ENCODE measurements around the gene IDH3B. TPM values are rescaled to one million over a fixed set of nuclear protein-coding genes. Genes with fewer than 3 reads are reported as not detected.

Gene IDH3B
- total and polyA plus RNA-seq, 2 of the 13 experiments (the other 11 are each of a cell fraction or from before 2014, with no cell fraction given), result 215 to 254 TPM

DNA sequence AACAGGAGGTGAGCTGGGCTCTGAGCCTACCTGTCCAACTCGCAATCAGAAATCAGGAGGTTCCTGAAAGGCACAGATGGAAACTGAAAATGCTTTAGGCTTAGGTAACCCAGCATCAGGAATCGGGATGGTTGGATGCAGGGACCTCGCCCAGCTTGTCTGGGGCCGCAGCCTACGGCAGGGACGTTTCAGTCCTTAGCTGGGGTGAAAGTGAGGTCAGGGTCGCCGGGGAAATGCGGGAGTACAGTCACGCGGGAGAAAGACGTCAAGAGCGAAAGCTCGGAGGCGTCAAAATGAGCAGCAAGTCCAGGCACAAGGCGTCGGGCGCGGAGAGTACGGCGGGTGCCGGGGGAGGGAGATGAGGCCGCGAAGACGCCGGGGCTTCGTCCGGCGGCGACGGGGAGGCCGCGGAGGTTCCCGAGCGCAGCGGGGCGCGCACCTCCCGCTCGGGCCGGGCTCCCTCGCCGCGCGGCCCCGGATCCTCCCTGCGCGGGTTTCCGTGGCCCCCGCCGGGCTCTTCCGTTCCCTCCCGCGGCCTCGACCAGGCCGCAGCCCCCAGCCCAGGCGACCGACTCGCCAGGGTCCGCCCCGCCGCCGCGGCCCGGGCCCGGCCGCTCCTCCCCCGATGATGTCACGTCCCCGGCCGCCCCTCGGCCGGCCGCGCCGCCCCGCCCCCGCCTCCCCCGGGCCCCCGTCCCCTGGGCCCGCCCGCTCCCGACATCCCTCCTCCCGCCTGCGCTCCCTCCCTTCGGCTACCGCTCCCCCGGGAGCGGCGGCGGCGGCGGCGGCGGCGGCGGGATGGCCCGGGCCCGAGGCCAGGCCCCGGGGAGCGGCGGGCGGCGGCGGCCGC is 28.2 kb upstream of the IDH3B start, which contains the start of gene EBF4 (continued):
- TF ChIP-seq ZNF598 (CRISPR knock-in tag; IDR thresholded peaks at IDR 0.05; ENCODE audit: borderline replicate concordance), result no peak
- no peak for TF ChIP-seq MBD4 (IDR thresholded peaks at IDR 0.05; ENCODE audit: borderline replicate concordance, low read length)
- no peak for TF ChIP-seq RBM22 (optimal IDR thresholded peaks at IDR 0.05; ENCODE audit: low read length)
- TF ChIP-seq, protein P1, sequence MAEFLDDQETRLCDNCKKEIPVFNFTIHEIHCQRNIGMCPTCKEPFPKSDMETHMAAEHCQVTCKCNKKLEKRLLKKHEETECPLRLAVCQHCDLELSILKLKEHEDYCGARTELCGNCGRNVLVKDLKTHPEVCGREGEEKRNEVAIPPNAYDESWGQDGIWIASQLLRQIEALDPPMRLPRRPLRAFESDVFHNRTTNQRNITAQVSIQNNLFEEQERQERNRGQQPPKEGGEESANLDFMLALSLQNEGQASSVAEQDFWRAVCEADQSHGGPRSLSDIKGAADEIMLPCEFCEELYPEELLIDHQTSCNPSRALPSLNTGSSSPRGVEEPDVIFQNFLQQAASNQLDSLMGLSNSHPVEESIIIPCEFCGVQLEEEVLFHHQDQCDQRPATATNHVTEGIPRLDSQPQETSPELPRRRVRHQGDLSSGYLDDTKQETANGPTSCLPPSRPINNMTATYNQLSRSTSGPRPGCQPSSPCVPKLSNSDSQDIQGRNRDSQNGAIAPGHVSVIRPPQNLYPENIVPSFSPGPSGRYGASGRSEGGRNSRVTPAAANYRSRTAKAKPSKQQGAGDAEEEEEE (CRISPR knock-in tag; IDR thresholded peaks at IDR 0.05; ENCODE audit: borderline replicate concordance), result no peak
- TF ChIP-seq MAFG (CRISPR knock-in tag; IDR thresholded peaks at IDR 0.05), result no peak
- TF ChIP-seq KAT2B (IDR thresholded peaks at IDR 0.05; ENCODE audit: borderline replicate concordance, low read depth, low read length), result no peak
- TF ChIP-seq, protein P2, sequence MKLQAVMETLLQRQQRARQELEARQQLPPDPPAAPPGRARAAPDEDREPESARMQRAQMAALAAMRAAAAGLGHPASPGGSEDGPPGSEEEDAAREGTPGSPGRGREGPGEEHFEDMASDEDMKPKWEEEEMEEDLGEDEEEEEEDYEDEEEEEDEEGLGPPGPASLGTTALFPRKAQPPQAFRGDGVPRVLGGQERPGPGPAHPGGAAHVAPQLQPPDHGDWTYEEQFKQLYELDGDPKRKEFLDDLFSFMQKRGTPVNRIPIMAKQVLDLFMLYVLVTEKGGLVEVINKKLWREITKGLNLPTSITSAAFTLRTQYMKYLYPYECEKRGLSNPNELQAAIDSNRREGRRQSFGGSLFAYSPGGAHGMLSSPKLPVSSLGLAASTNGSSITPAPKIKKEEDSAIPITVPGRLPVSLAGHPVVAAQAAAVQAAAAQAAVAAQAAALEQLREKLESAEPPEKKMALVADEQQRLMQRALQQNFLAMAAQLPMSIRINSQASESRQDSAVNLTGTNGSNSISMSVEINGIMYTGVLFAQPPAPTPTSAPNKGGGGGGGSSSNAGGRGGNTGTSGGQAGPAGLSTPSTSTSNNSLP (IDR thresholded peaks at IDR 0.05; ENCODE audit: low read depth, low read length), result no peak
- peak; percentile 76; the same call in 1 of the 2 replicates for TF ChIP-seq TSC22D2 (CRISPR knock-in tag; IDR thresholded peaks at IDR 0.05; ENCODE audit: borderline replicate concordance)
- no peak for TF ChIP-seq ELF4 (CRISPR knock-in tag; IDR thresholded peaks at IDR 0.05; ENCODE audit: borderline replicate concordance)
- TF ChIP-seq NKX3-1 (CRISPR knock-in tag; IDR thresholded peaks at IDR 0.05), result no peak; the same call in 1 of the 2 replicates
- TF ChIP-seq ATF7 (IDR thresholded peaks at IDR 0.05), result no peak
- TF ChIP-seq ATF7 (CRISPR knock-in tag; IDR thresholded peaks at IDR 0.05), result peak; percentile 27; the same call in 1 of the 2 replicates
- TF ChIP-seq TEAD2 (CRISPR knock-in tag; IDR thresholded peaks at IDR 0.05), result no peak
- no peak for TF ChIP-seq RFX5 (IDR thresholded peaks at IDR 0.05; ENCODE audit: low read depth, low read length)
- TF ChIP-seq, protein P3, sequence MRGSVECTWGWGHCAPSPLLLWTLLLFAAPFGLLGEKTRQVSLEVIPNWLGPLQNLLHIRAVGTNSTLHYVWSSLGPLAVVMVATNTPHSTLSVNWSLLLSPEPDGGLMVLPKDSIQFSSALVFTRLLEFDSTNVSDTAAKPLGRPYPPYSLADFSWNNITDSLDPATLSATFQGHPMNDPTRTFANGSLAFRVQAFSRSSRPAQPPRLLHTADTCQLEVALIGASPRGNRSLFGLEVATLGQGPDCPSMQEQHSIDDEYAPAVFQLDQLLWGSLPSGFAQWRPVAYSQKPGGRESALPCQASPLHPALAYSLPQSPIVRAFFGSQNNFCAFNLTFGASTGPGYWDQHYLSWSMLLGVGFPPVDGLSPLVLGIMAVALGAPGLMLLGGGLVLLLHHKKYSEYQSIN (CRISPR knock-in tag; IDR thresholded peaks at IDR 0.05; ENCODE audit: borderline replicate concordance), result no peak
- TF ChIP-seq PHF8 (CRISPR knock-in tag; IDR thresholded peaks at IDR 0.05), result no peak
- TF ChIP-seq, protein P4, sequence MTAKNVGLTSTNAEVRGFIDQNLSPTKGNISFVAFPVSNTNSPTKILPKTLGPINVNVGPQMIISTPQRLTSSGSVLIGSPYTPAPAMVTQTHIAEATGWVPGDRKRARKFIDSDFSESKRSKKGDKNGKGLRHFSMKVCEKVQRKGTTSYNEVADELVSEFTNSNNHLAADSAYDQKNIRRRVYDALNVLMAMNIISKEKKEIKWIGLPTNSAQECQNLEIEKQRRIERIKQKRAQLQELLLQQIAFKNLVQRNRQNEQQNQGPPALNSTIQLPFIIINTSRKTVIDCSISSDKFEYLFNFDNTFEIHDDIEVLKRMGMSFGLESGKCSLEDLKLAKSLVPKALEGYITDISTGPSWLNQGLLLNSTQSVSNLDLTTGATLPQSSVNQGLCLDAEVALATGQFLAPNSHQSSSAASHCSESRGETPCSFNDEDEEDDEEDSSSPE (CRISPR knock-in tag; IDR thresholded peaks at IDR 0.05), result peak; percentile 69
- TF ChIP-seq RFXAP (CRISPR knock-in tag; IDR thresholded peaks at IDR 0.05; ENCODE audit: borderline replicate concordance), result peak; percentile 52; the same call in 1 of the 2 replicates
- TF ChIP-seq ZNF572 (CRISPR knock-in tag; IDR thresholded peaks at IDR 0.05), result no peak
- TF ChIP-seq ZNF329 (CRISPR knock-in tag; IDR thresholded peaks at IDR 0.05; ENCODE audit: low read depth), result 0 out of 2 replicates have a peak, but pooled peaks have one; percentile 29
- TF ChIP-seq, protein P5, sequence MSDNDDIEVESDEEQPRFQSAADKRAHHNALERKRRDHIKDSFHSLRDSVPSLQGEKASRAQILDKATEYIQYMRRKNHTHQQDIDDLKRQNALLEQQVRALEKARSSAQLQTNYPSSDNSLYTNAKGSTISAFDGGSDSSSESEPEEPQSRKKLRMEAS (IDR thresholded peaks at IDR 0.05), result peak; percentile 87
- TF ChIP-seq AKAP8 (CRISPR knock-in tag; IDR thresholded peaks at IDR 0.05), result 0 out of 2 replicates have a peak, but pooled peaks have one; percentile 46

All from HepG2 (cell line).